OCI-M2 (cell line): ENCODE measurements around the gene AGBL1.

ENCODE experiments used
- DNase-seq: peaks from one replicate; lab custom pipeline; 2025; ENCODE audit not compliant: unreplicated experiment; lab: John Stamatoyannopoulos, UW

The AGBL1 gene

GRCh38 chr15:86316726-86317383 lies 237.2 kb downstream of the AGBL1 start:
- no peak for DNase-seq

DNA sequence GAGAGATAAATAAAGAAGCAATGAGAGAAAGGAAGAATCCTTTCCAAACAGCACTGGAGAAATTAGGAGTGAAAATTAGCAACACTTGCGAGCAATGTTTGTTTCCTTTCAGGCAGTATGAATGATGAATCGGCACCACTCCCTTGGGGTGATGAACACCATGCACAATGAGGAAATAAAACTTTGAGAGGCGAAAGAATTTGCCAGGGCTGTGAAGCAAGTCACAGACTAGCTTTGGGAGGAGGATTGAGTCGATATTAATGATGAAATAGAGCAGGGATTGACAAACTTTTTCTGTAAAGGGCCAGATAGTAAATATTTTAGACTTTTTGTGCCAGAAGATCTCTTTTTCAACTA lies 237.7 kb downstream of the AGBL1 start:
- no peak for DNase-seq

DNA sequence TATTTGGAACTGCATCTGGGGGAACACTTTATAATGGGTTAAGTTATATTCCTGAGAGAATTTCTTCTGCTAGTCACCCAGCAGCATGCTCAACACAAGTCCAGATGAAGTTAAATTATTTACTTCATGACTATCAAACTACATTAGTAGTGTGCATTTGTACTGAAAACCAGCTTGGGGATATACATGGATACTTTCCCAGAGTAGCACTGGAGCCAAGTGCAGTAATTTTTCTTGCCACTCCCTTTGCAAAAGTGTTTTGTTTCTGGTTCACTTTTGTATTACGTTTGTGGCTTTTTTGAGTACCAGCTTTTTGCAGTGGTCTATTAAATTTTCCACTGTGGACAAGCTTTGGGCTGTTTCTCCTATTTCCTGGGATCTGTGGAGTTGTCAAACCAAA lies 243.0 kb downstream of the AGBL1 start:
- DNase-seq, result no peak

DNA sequence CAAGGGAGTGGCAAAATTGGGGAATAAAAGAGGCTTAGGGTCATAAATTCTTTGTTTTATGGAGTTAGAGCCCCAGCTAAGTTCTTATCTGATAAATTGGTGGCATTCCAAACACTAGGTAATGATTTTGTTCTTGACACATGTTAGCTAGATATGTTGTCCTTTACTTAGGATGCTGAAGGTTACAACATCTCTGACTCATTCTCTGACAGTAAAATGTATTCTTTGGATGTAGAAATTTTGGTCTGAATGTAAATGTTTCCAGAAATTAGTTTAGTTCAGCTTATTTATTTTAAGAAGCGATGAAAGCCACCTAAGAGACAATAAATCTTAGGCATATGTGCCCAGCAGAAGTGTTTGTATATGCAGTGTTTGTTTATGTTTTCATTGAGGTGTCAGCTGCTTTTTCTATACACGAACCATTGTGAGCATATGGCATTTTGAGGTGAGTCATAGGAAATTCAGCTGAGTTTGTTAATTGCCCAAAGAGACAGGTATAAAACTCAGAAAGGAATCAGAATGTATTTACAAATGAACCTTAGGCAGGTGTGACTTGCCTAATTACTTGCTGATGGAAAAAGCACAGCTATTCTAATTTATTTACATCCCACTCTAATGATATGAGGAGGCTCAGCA lies 247.7 kb downstream of the AGBL1 start:
- no peak for DNase-seq

- DNase-seq, result no peak
Measured at GRCh38 chr15:86328658-86329057, 249.0 kb downstream of the AGBL1 start.

DNA sequence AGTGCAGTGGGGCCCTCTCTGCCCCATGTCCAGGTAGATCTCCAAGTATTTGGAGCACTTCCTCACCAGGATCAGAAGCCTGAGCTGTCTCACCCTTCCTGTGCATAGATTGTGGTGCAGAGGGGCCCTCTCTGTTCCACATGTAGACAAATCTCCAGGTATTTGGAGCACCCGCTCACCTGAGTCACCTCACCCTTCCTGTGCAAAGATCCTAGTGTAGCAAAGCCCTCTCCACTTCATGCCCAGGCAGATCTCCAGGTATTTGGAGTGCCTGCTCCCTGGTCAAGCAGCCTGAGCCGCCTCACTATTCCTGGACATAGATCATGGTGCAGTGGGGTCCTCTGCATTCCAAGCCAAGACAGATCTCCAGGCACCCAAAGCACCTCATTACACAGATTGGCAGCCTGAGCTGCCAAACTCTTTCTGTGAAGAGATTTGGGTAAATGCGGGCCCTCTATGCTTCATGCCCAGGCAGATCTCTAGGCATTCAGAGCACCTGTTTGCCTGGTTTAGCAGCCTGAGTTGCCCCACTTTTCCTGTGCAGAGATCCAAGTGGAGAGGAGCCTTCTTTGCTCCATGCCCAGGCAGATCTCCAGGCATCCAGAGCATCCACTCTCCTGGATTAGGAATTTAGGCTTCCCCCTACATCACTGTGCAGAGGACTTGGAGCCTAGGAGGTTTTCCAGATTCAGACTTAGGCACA lies 249.8 kb downstream of the AGBL1 start:
- no peak for DNase-seq

DNA sequence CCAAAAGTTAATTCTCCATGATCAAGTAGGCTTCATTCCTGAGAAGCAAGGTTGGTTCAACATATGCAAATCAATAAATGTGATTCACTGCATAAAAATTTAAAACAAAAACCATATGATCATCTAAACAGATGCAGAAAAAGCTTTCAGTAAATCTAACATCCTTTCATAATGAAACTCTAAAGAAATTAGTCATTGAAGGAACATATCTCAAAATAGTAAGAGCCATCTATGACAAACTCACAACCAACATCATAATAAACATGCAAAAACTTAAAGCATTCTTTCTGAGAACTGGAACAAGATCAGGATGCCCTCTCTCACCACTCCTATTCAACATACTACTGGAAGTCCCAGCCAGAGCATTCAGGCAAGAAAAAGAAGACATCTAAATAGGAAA lies 254.1 kb downstream of the AGBL1 start:
- DNase-seq, result no peak

GRCh38 chr15:86336051-86336788 lies 256.5 kb downstream of the AGBL1 start:
- no peak for DNase-seq

DNA sequence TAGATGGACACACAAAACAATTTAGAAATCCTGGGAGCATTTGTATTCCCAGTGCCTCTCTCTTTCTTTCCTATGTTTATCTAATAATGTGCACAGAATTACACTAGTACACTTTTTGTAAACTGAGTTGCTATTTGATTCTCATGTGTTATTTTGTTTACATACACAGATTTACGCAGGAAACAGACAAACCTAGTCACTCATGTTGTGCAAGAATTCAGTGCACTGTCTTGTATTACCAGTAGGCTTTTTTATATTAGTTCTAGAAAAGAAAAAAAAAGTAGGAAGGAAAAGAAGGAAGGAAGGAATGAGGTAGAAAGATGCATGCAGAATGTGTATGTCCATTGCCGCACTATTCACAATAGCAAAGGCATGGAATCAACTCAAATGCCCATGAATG lies 257.4 kb downstream of the AGBL1 start:
- DNase-seq, result no peak

- no peak for DNase-seq
Measured at GRCh38 chr15:86347245-86347644, 267.6 kb downstream of the AGBL1 start.

DNA sequence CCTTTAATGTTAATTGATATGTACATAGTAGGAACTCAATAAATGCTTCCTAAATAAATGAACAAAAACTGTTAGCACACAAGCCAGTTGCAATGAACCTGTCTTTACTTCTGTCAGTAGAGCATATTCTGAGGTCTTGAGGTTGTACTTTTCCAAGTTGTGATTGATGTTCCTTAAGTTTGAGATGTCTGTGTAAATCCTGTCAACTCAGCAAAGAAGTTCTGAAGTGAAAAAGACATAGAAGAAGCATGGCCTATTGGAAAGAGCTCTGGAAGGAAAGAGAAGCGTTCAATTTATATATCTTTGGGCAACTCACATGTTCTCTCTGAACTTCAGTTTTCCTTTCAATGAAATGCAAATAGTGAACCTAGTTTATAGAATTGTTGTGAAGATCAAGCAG lies 269.9 kb downstream of the AGBL1 start:
- no peak for DNase-seq

GRCh38 chr15:86353213-86353612 lies 273.5 kb downstream of the AGBL1 start:
- DNase-seq, result no peak

DNA sequence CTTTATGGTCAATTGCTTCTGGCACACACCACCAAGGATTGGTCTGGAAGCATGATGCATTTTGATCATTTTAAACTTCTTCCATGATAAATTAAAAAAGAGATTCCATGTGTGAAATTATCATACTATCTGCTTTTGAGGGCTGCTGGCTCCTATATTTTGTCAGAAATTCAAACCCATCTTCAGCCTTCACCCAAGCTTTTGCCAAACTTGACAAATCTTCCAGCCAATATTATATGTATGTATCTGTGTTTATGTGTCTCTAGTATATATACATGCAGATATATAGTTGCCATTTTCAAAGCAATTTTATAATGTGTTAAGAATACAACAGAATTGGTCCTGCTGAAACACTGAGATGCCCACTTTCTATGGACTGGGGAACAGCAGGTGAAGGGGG lies 275.7 kb downstream of the AGBL1 start:
- no peak for DNase-seq

- DNase-seq, result no peak
Measured at GRCh38 chr15:86355801-86356200, 276.1 kb downstream of the AGBL1 start.

- DNase-seq, result no peak
Measured at GRCh38 chr15:86362555-86362954, 282.9 kb downstream of the AGBL1 start.

GRCh38 chr15:86373147-86373546 lies 293.5 kb downstream of the AGBL1 start:
- no peak for DNase-seq

GRCh38 chr15:86375733-86376280 lies 296.1 kb downstream of the AGBL1 start:
- no peak for DNase-seq

DNA sequence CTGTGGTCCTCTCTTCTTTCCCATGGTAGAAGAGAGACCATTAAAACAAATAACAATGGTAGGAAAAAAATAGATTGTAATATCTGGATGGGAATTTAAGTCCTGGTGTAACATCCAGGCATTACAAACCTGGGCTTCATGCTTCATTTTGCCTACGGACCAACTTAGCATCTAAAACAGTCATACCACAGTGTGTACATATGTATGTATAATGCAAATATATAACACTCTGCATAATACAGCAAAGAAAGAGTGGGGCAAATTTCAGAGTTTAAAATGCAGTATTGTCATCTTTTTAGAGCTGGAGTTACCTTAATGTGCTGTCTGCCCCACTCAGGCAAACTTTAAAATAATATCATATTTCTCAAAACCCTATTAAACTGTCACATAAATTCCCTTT lies 298.2 kb downstream of the AGBL1 start:
- no peak for DNase-seq

GRCh38 chr15:86382341-86382740 lies 302.7 kb downstream of the AGBL1 start:
- DNase-seq, result no peak

DNA sequence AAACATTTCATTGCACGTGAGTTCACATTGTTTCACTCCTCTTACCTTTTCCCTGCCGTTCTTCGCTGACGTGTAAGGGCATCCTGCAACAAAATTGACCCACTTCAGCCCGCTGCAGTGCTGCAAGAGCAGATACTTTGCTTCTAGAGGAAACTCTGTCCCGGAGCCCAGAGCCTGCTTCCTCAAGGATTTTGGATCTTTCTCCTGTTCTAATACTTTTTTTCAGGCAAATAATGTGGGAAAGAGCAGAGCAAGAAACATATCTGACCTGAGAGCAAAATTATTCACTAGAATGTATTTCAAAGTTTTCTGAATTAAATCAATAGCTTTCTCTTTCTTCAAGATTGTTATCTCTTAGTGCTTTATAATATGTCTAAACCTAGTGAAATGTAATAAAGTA lies 303.9 kb downstream of the AGBL1 start:
- no peak for DNase-seq

DNA sequence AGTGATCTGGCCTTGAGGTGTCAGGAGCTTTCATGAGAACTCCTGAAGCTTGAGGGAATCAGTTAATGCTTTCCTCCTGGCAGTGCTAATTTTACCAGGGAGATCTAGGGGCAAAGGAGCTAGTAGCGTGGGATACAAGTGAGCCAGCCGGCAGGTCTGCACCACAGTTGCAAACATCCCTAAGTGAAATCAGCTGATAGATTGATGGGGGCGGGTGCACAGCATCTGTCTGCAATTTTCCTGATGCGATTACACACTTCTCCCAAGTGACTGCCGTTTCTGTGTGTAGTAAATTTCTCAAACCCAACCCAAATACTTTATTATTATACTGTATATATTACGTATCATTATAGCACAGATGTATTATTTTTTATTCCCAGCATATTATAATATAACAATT lies 304.5 kb downstream of the AGBL1 start:
- DNase-seq, result no peak

DNA sequence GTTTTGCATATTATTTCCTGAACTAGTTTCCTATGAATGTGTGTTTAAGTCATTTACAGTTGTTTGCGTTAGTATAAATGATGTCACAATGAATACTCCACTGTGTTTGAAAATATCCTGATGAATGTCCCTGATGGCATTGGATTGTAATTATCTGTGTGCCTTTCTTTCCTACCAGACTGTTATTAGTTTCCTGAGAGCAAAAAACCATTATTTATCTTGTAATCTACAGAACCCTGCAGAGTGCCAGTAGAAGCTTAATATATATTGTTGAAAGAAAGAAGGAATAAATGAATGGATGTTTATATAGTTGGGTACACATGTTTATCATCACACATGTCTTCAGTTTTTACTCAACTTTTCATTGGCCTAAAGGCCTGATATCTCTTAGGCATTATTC lies 312.6 kb downstream of the AGBL1 start:
- DNase-seq, result no peak
